Stimulated activated CD8-positive, alpha-beta memory T cell treated with anti-CD3 and anti-CD28 coated beads, Interleukin-12 subunit alpha, Interleukin-12 subunit beta, amount 100 ng/mL, for 24 hours (primary cell): ENCODE measurements around the gene C17orf67.

Experiments used
- DNase-seq: peaks from one replicate; pipeline ENCODE4 v3.0.0-alpha.2; 2020; ENCODE audit errors: extremely low read depth

The C17orf67 gene

GRCh38 chr17:56833057-56833808, 487 bp downstream of the C17orf67 start:
- DNase-seq, result peak; percentile 20

DNA sequence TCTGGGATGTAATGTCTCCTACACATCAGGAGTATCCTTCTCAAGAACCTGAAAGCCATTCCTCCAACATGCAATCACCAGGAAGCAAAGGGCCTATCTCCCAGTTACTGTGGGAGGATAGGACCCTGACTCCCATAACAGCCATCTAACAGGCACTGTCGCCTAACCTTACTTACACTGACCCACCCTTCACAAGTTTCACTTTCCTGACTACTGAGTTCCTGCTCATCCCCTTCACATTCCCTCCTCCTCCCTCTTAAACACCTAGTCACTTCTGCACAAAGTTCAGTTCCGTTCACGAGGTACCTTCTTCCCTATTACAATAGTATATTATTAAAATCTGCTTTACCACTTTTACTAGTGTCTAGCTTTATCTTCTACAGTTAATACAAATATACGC, 1.3 kb downstream of the C17orf67 start:
- no peak for DNase-seq

DNA sequence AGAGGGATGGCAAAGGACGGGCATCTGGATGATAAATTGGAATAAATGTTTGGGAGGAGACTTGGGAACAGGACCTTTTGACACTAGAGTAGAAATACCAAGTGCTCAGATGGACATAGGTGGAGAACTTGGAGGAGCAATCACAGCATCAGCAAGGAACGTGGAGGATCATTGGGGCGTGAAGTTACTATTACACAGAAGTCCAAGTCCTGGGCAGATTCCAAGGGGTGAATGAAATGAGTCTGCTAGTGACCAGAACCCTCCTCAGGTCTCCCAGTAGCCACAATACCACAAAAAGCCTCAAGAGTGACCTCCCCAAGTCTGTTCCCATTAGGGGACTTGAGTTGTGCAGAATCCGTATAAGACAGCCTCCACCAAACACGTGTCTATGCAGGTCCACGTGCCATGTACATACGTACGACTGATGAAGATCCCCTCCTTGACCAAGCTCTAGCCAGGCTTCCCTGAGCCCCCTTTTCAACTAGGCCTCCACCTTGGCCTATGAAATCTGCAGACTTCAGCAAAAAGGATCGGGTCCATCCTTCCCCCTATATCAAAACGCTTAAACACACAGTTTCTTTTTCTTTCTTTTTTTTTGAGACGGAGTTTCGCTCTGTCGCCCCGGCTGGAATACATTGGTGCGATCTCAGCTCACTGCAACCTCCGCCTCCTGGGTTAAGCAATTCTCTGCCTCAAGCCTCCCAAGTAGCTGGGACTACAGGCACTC, 2.2 kb downstream of the C17orf67 start:
- DNase-seq, result no peak

DNA sequence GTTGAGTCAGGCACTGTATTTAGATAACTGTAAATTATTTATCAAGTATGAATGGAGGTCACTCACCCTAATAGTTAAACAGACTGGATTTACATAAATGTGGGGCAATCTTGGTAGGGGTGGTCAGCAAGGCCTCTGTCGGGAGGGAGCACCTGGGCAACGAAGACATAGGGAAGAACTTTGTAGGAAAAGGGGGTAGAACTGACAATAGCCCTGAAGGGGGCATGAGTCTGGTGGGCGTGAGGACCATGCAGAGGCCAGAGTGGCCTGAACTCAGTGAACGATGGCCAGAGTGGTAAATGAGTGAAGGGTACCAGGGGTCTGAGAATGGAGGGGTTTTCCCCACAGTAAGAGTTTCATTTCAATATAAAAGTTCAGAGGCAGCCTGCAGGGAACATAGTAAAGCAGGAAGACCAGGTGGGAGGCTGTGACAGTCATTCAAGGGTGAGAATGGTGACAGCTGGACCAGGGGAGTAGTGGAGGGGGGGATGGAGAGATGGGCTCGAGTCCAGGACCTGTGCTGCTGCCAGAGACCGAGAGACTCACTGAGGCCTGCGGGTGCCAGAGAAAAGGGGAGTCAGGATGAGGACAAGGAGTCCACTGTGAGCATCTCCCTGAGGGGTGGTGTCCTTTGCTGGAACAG, 2.9 kb downstream of the C17orf67 start:
- no peak for DNase-seq

GRCh38 chr17:56826611-56827414, 6.9 kb downstream of the C17orf67 start:
- DNase-seq, result no peak

DNA sequence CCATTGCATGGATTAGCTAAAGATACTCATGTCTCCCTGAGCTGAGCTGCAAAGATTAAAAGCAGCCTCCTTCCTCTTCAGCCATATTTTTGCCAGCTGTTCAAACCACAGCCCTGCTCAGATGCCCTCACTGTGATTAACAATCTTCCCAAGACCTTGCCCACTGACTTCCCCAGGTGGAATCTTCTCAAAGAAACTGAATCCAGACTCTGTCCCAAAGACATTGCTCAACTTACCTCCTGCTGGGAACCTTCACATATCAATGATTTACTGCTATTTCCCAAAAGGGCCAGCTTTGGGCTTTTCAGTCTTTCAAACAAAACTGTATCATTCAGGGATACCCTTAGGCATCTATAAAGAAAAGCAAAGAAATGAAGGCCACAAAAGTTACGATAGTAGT, 9.2 kb downstream of the C17orf67 start:
- no peak for DNase-seq

GRCh38 chr17:56823848-56824247, 9.9 kb downstream of the C17orf67 start:
- no peak for DNase-seq

- no peak for DNase-seq
These were observed 11.0 kb downstream of the C17orf67 start for GRCh38 chr17:56822725-56823124.

DNA sequence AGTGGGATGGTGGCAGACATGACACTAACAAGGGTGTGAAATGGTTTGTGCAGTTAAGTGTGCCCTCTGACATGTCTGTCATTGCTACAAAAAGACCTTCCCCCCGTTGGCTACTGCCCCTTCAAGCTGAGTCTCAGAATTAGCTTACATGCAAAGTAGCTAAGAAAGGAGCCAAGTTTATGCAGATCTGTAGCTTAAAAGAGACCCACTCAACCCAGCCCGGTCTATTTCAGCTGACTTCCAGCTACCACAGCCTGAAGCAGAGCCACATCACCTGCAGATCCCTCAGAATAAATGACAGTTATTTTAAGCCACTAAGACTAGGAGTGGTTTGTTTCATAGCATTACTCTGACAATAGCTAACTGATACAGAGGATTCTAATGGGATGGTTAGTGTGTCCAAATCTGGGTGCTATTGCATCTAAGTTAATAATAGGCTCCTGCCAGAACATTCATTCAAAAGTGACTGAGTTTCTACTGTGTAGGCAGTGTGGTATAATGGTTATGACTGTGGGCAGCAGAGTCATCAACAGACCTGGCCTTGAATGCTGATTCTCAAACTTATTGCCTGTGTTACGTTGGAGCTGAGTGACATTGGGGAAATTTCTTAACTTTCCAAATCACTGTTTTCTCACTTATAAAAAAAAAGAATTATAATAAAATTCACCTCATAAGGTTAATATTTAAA, 11.7 kb downstream of the C17orf67 start:
- no peak for DNase-seq

GRCh38 chr17:56820207-56820606, 13.5 kb downstream of the C17orf67 start:
- DNase-seq, result no peak

DNA sequence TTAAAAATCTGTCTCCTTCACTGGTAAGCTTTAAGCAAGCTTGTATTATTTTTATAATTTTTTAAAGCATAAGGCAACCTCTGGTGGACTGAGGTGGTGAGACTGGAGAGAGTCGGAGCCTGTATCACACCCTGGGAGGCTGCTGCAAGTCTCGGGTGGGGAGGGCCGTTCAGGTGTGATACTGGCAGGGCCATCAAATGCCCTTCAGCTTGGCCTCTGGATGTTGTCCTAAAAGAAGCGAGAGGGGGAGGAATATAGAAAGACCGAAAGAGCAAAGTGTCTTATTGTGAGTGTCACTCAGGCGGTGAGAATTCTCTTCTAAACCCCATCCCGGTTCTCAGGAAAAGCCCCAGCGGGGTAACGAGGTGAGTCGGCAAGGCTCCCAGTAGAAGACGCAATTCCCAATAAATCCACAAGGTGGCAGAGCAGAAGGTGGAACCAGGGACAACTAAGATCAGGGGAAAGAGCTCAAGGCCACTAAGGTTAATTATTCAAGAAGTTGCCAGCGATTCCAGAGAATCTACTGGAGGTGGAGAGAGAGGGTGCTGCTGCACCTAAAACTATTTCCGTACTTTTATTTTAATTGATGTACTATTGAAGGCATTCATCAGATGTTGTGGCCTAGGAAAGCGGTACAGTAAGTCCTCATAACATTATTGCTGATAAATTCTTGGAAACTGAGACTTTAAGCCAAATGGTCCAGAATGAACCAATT, 14.1 kb downstream of the C17orf67 start:
- peak; percentile 25 for DNase-seq

GRCh38 chr17:56819030-56819429, 14.7 kb downstream of the C17orf67 start:
- DNase-seq, result no peak

GRCh38 chr17:56817066-56817465, 16.7 kb downstream of the C17orf67 start:
- DNase-seq, result no peak

DNA sequence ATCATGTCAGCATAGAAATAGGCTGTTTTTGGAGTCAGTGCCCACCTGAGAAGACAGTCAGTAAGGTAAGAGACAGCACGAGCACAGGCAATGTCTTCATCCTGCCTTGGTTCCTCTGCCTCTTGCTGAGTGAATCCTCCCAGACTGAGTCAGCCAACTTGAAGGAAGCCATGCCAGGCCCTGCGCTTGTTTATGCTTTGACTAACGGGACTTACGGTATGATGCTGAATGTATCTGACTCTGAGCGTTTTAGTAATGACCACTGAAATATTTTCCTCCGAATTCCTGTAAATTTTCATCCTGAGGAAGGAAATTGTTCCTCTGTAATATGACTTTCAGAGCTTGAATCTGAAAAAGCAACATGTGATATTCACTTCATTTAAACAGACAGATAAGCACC, 18.0 kb downstream of the C17orf67 start:
- no peak for DNase-seq

DNA sequence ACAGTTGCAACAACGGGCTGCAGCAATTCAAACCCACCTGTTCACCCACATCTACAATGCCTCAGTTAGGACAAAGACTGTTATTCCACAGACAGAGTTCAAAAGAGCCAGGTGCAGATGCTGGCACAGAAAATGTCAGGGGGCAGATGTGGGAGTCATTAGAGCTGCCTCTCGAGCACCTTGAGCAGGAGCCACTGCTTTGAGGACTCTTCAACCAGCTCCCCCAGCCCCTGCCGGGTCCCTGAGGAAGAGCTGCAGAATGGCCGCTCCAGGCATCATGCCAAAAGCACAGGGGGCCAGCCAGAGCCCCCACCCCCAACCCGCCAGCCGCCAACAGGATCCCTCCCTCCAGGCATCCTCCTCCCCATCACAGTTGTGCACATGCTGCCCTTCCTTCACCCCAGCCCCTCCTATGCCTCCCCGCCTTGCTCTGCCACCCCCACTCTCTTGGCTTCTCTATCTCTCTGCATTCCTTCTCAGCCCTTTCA, 20.8 kb downstream of the C17orf67 start:
- DNase-seq, result no peak

GRCh38 chr17:56810891-56811775, 22.6 kb downstream of the C17orf67 start:
- DNase-seq, result no peak

GRCh38 chr17:56810343-56810742, 23.4 kb downstream of the C17orf67 start:
- DNase-seq, result no peak

DNA sequence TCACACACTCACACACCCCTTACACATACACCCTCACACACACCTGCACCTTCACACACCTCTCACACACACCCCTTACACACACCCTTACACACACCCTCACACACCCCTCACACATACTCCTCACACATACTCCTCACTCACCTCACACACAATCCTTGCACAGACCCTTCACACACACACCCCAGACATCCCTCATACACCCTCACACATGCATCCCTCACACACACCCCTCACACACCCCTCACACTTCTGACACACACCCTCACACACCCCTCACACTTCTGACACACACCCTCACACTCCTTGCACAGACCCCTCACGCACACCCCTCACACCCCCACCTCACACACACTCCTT, 23.9 kb downstream of the C17orf67 start:
- DNase-seq, result no peak

DNA sequence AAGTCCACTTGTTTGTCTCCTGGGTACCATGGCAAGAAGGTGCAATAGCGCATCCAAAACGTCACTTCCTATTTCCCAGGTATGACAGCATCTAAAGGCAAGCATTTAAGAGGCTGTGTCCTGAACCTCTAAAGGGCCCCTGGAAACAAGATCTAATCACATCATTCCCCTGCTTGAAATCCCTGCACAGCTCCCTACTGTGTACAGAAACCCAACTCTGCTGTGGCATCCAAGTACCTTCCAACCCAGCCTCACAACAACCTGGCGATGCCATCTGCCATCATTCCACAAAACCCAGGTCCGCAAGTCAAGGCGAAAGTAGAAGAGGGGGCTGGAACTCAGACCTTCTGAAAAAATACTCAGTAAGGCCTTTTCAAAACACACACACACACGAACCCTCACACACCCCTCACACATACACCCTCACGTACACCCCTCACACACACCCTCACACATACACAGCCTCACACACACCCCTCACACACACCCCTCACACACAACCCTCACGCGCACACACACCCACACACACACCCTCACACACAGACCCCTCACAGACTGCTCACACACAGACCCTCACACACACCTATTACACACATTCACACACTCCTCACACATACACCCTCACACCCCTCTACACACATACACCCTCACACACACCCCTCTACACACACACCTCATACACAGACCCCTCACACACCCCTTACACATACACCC, 24.5 kb downstream of the C17orf67 start:
- no peak for DNase-seq
